GM08714 (cell line): ENCODE data around the gene HOXC5.

Source experiments
- H3K4me3 ChIP-seq: fragments of 200-500 bp; sonication (Bioruptor generic); 2 replicates; pipeline ENCODE4 v1.5.1; 2014; ENCODE audit warnings: mild to moderate bottlenecking, low read length, inconsistent platforms
- ZNF274 ChIP-seq: IDR thresholded peaks from 2 replicates; pipeline ENCODE4 v1.6.1; 2012; ENCODE audit warnings: mild to moderate bottlenecking, low read depth, low read length

The HOXC5 gene

GRCh38 chr12:54026640-54027441, 6.0 kb upstream of the HOXC5 start:
- no peak for TF ChIP-seq ZNF274
- no peak overlapping the region for H3K4me3 ChIP-seq

GRCh38 chr12:54027442-54027786, 5.4 kb upstream of the HOXC5 start:
- no peak for TF ChIP-seq ZNF274
- H3K4me3 ChIP-seq: no peak overlapping the region

- H3K4me3 ChIP-seq: no peak within 1 kb of the TSS
- TF ChIP-seq ZNF274: no peak
These were observed 4.3 kb upstream of the HOXC5 start, which contains the start of gene HOXC6 for GRCh38 chr12:54028314-54029201. Gene HOXC6, plus strand, starts transcription at chr12:54028440. Its CDS starts 82 bp downstream, at chr12:54028522.

- no peak for TF ChIP-seq ZNF274
- no peak overlapping the region for H3K4me3 ChIP-seq
These were observed 3.1 kb upstream of the HOXC5 start for GRCh38 chr12:54029529-54030441.

GRCh38 chr12:54030442-54030801, 2.4 kb upstream of the HOXC5 start:
- no peak overlapping the region for H3K4me3 ChIP-seq
- TF ChIP-seq ZNF274: no peak

- H3K4me3 ChIP-seq: no peak overlapping the region
- TF ChIP-seq ZNF274: no peak
These were observed 1.9 kb upstream of the HOXC5 start for GRCh38 chr12:54030889-54031471.

- no peak overlapping the region for H3K4me3 ChIP-seq
- TF ChIP-seq ZNF274: no peak
These were observed 1.4 kb upstream of the HOXC5 start for GRCh38 chr12:54031480-54031879.

GRCh38 chr12:54032086-54032619, 697 bp upstream of the HOXC5 start:
- no peak for TF ChIP-seq ZNF274
- H3K4me3 ChIP-seq: no peak overlapping the region

GRCh38 chr12:54033106-54033979, 493 bp downstream of the HOXC5 start:
- no peak overlapping the region for H3K4me3 ChIP-seq
- no peak for TF ChIP-seq ZNF274

- TF ChIP-seq ZNF274: no peak
These were observed 1.3 kb downstream of the HOXC5 start for GRCh38 chr12:54033980-54034784.

GRCh38 chr12:54034785-54035310, 2.0 kb downstream of the HOXC5 start:
- no peak for TF ChIP-seq ZNF274
- no peak overlapping the region for H3K4me3 ChIP-seq

More at GRCh38 chr12:54033980-54034784, 1.3 kb downstream of the HOXC5 start:
- no peak overlapping the region for H3K4me3 ChIP-seq
